HG03558 (cell line): ENCODE results near the gene KRTAP19-2.
"Not testable (repeated sequence)": the region's sequence is repeated elsewhere in the genome, so short reads cannot be mapped to it uniquely, and the experiment has no call there.

ENCODE experiments used
- ATAC-seq: cut with Tn5 transposase; IDR thresholded peaks from one replicate; pipeline ENCODE4 v1.9.1; 2021; ENCODE audit warnings: moderate number of reproducible peaks; ENCODE audit not compliant: unreplicated experiment; ENCODE audit errors: extremely low read depth

KRTAP19-2 gene

GRCh38 chr21:30487336-30487735 lies at the start of gene KRTAP19-2:
KRTAP19-2 (minus strand) TSS chr21:30487436; CDS start chr21:30487348, 88 bp downstream.
- no peak for ATAC-seq

GRCh38 chr21:30518876-30519275 lies 31.6 kb upstream of the KRTAP19-2 start:
- no peak for ATAC-seq

- ATAC-seq: no peak
Measured at GRCh38 chr21:30515681-30516080, 28.4 kb upstream of the KRTAP19-2 start.

- not testable (repeated sequence) for ATAC-seq
Measured at GRCh38 chr21:30505621-30506205, 18.5 kb upstream of the KRTAP19-2 start.

- ATAC-seq: no peak
Measured at GRCh38 chr21:30502041-30502440, 14.8 kb upstream of the KRTAP19-2 start, which contains the start of gene KRTAP19-5. KRTAP19-5 (minus strand) TSS chr21:30502141; CDS start chr21:30502090, 51 bp downstream.

GRCh38 chr21:30497065-30497464 lies 9.8 kb upstream of the KRTAP19-2 start, which contains the start of gene KRTAP19-4:
KRTAP19-4 (minus strand) TSS chr21:30497165; CDS start chr21:30497110, 55 bp downstream.
- no peak for ATAC-seq

GRCh38 chr21:30491963-30492428 lies 4.8 kb upstream of the KRTAP19-2 start, which contains the start of gene KRTAP19-3:
KRTAP19-3 (minus strand) TSS chr21:30492013; CDS start chr21:30491957, 56 bp downstream.
- ATAC-seq: no peak

GRCh38 chr21:30486180-30486579 lies 1.1 kb downstream of the KRTAP19-2 start:
- no peak for ATAC-seq

- no peak for ATAC-seq
Measured at GRCh38 chr21:30482130-30482529, 5.1 kb downstream of the KRTAP19-2 start.

GRCh38 chr21:30480145-30480544 lies 7.1 kb downstream of the KRTAP19-2 start, which contains the start of gene KRTAP19-1:
KRTAP19-1 (minus strand) TSS chr21:30480367; CDS start chr21:30480317, 50 bp downstream.
- ATAC-seq: no peak

- ATAC-seq: no peak
Measured at GRCh38 chr21:30479259-30479658, 8.0 kb downstream of the KRTAP19-2 start.

GRCh38 chr21:30478004-30478403 lies 9.2 kb downstream of the KRTAP19-2 start:
- no peak for ATAC-seq

GRCh38 chr21:30468900-30469714 lies 18.1 kb downstream of the KRTAP19-2 start:
- ATAC-seq: no peak

GRCh38 chr21:30463713-30464112 lies 23.5 kb downstream of the KRTAP19-2 start:
- ATAC-seq: no peak

GRCh38 chr21:30448514-30448913 lies 38.7 kb downstream of the KRTAP19-2 start:
- ATAC-seq: no peak

GRCh38 chr21:30447056-30447455 lies 40.2 kb downstream of the KRTAP19-2 start:
- ATAC-seq: no peak

GRCh38 chr21:30444204-30444603 lies 43.0 kb downstream of the KRTAP19-2 start:
- ATAC-seq: no peak

- ATAC-seq: no peak
Measured at GRCh38 chr21:30443226-30443625, 44.0 kb downstream of the KRTAP19-2 start.

GRCh38 chr21:30439975-30440374 lies 47.3 kb downstream of the KRTAP19-2 start, which contains the start of gene KRTAP15-1:
KRTAP15-1 (plus strand) TSS chr21:30440275; CDS start chr21:30440328, 53 bp downstream.
- no peak for ATAC-seq
